ENCODE measurements around the gene TEFM. TPM values are rescaled to one million over a fixed set of nuclear protein-coding genes. Genes with fewer than 3 reads are reported as not detected.
A peak's percentile ranks its signal among the peaks of the same experiment; 100 is the strongest.
"Not testable (repeated sequence)": the region's sequence is repeated elsewhere in the genome, so short reads cannot be mapped to it uniquely, and the experiment has no call there.

The TEFM gene
- total and polyA plus RNA-seq, 2 donors (not counting 1 experiment from before 2014, with no cell fraction given) = 10.9 to 11.1 TPM

- TF ChIP-seq CTCF (conservative IDR thresholded peaks at IDR 0.05 in 1 of 2, IDR thresholded peaks at IDR 0.05 in 1 of 2; ENCODE audit: low read depth in 1 of 2, low read length in 2 of 2) (no peak), EZH2 (IDR thresholded peaks at IDR 0.05; ENCODE audit: low read length, missing control alignments) (no peak)
- Histone ChIP-seq H3K27ac (ENCODE audit: insufficient read depth, low read length) (no peak overlapping the region), H3K4me2 (ENCODE audit: extremely low read depth, insufficient read depth, low read length) (no peak overlapping the region), H3K36me3 (ENCODE audit: control insufficient read depth, insufficient read depth, low read length) (no peaks in the 10 kb centered on the region), H3K4me3 (replicated peaks in 1 of 4; ENCODE audit: control extremely low read depth in 1 of 4, insufficient read depth in 1 of 4, low read depth in 3 of 4, low read length in 4 of 4) (no peak overlapping the region), H3K27me3 (ENCODE audit: control insufficient read depth, insufficient read depth, low read length) (no peaks in the 10 kb centered on the region), H2AFZ (ENCODE audit: low read length) (peak overlapping the region; percentile 6), H4K20me1 (ENCODE audit: control insufficient read depth, extremely low read depth, insufficient read depth, low read length) (no peaks in the 10 kb centered on the region), H3K4me1 (ENCODE audit: control insufficient read depth, extremely low read depth, insufficient read depth, low read length) (no peaks in the 10 kb centered on the region), H3K9ac (ENCODE audit: insufficient read depth, low read length) (no peak overlapping the region), H3K9me3 (ENCODE audit: control insufficient read depth, insufficient read depth, low read depth, low read length) (no peaks in the 10 kb centered on the region), H3K79me2 (ENCODE audit: control insufficient read depth, insufficient read depth, low read length) (no peaks in the 10 kb centered on the region)
- peak in 1 of 2 donors; percentile 15 for DNase-seq (ENCODE audit: low read depth in 2 of 2)
Observed at GRCh38 chr17:30939051-30939689, 33.1 kb upstream of the TEFM start.

GRCh38 chr17:30933966-30934365 lies 27.9 kb upstream of the TEFM start:
- Histone ChIP-seq H3K79me2 (ENCODE audit: control insufficient read depth, insufficient read depth, low read length) (no peaks in the 10 kb centered on the region), H3K9me3 (ENCODE audit: control insufficient read depth, insufficient read depth, low read depth, low read length) (no peaks in the 10 kb centered on the region), H2AFZ (ENCODE audit: low read length) (no peak overlapping the region), H3K36me3 (ENCODE audit: control insufficient read depth, insufficient read depth, low read length) (no peaks in the 10 kb centered on the region), H3K9ac (ENCODE audit: insufficient read depth, low read length) (no peak overlapping the region), H4K20me1 (ENCODE audit: control insufficient read depth, extremely low read depth, insufficient read depth, low read length) (no peaks in the 10 kb centered on the region), H3K27me3 (ENCODE audit: control insufficient read depth, insufficient read depth, low read length) (no peaks in the 10 kb centered on the region), H3K4me1 (ENCODE audit: control insufficient read depth, extremely low read depth, insufficient read depth, low read length) (no peaks in the 10 kb centered on the region), H3K4me3 (replicated peaks in 1 of 4; ENCODE audit: control extremely low read depth in 1 of 4, insufficient read depth in 1 of 4, low read depth in 3 of 4, low read length in 4 of 4) (no peak overlapping the region), H3K4me2 (ENCODE audit: extremely low read depth, insufficient read depth, low read length) (no peak overlapping the region), H3K27ac (ENCODE audit: insufficient read depth, low read length) (no peak overlapping the region)
- DNase-seq (ENCODE audit: low read depth in 2 of 2) = no peak
- TF ChIP-seq CTCF (conservative IDR thresholded peaks at IDR 0.05 in 1 of 2, IDR thresholded peaks at IDR 0.05 in 1 of 2; ENCODE audit: low read depth in 1 of 2, low read length in 2 of 2) (no peak), EZH2 (IDR thresholded peaks at IDR 0.05; ENCODE audit: low read length, missing control alignments) (no peak)

GRCh38 chr17:30931582-30931981 lies 25.5 kb upstream of the TEFM start:
- not testable (repeated sequence) for H3K36me3 ChIP-seq (ENCODE audit: control insufficient read depth, insufficient read depth, low read length); DNase-seq (ENCODE audit: low read depth in 2 of 2); H3K4me3 ChIP-seq (replicated peaks in 1 of 4; ENCODE audit: control extremely low read depth in 1 of 4, insufficient read depth in 1 of 4, low read depth in 3 of 4, low read length in 4 of 4); H3K9ac ChIP-seq (ENCODE audit: insufficient read depth, low read length); H2AFZ ChIP-seq (ENCODE audit: low read length); H3K4me1 ChIP-seq (ENCODE audit: control insufficient read depth, extremely low read depth, insufficient read depth, low read length); H3K4me2 ChIP-seq (ENCODE audit: extremely low read depth, insufficient read depth, low read length); H3K27ac ChIP-seq (ENCODE audit: insufficient read depth, low read length); H3K9me3 ChIP-seq (ENCODE audit: control insufficient read depth, insufficient read depth, low read depth, low read length); H4K20me1 ChIP-seq (ENCODE audit: control insufficient read depth, extremely low read depth, insufficient read depth, low read length); H3K79me2 ChIP-seq (ENCODE audit: control insufficient read depth, insufficient read depth, low read length); H3K27me3 ChIP-seq (ENCODE audit: control insufficient read depth, insufficient read depth, low read length)
